ENCODE results near the gene COL5A1.

- TF ChIP-seq ZC3H10 (CRISPR knock-in tag; IDR thresholded peaks at IDR 0.05): no peak
- no peak for TF ChIP-seq OSR1 (CRISPR knock-in tag; IDR thresholded peaks at IDR 0.05)
- TF ChIP-seq CREB5 (CRISPR knock-in tag; IDR thresholded peaks at IDR 0.05; ENCODE audit: low read depth): no peak
- TF ChIP-seq ZNF70 (CRISPR knock-in tag; IDR thresholded peaks at IDR 0.05): no peak
- no peak for TF ChIP-seq SNAI2 (CRISPR knock-in tag; IDR thresholded peaks at IDR 0.05)
- TF ChIP-seq TSHZ2 (CRISPR knock-in tag; IDR thresholded peaks at IDR 0.05): no peak
- no peak for TF ChIP-seq ZFP30 (CRISPR knock-in tag; IDR thresholded peaks at IDR 0.05)
- no peak for TF ChIP-seq ZFP3 (CRISPR knock-in tag; IDR thresholded peaks at IDR 0.05)
- TF ChIP-seq PATZ1 (CRISPR knock-in tag; IDR thresholded peaks at IDR 0.05; ENCODE audit: borderline replicate concordance): no peak
These were observed 230.2 kb downstream of the COL5A1 start for GRCh38 chr9:134871697-134872340.

All from SK-N-SH treated with all-trans-retinoic acid at 6 μM for 48 hours (cell line).